ENCODE data around the gene MATN1. TPM values are rescaled to one million over a fixed set of nuclear protein-coding genes. Genes with fewer than 3 reads are reported as not detected.

The MATN1 gene
- total RNA-seq, 1 experiment from 2014 or later: 0.12 TPM

GRCh38 chr1:30763651-30764248 is 40.4 kb upstream of the MATN1 start:
- Histone ChIP-seq H3K27ac (ENCODE audit: low read depth, low read length) (no peak overlapping the region), H2AFZ (ENCODE audit: low read depth, low read length, poor library complexity, severe bottlenecking) (no peak overlapping the region), H3K27me3 (ENCODE audit: insufficient read depth, low read length) (no peaks in the 10 kb centered on the region), H3K9me2 (ENCODE audit: insufficient read depth) (no peaks in the 10 kb centered on the region), H3K9ac (ENCODE audit: low read length) (no peak overlapping the region), H3K4me2 (ENCODE audit: low read length) (no peak overlapping the region), H3K9me3 (ENCODE audit: control insufficient read depth in 1 of 2, insufficient read depth in 1 of 2, low read depth in 1 of 2, low read length in 2 of 2) (no peaks in the 10 kb centered on the region), H3K36me3 (ENCODE audit: control insufficient read depth in 1 of 2, insufficient read depth in 2 of 2, low read length in 2 of 2) (no peaks in the 10 kb centered on the region), H3K79me2 (ENCODE audit: insufficient read depth, low read length) (no peaks in the 10 kb centered on the region), H3K4me3 (replicated peaks in 1 of 2; ENCODE audit: low read depth in 1 of 2, low read length in 2 of 2) (no peak overlapping the region), H3K4me1 (ENCODE audit: control insufficient read depth in 1 of 2, insufficient read depth in 2 of 2, low read length in 2 of 2) (peaks cover 0 to 15% of the 10 kb centered on the region in 2 experiments; a peak in 2 of 4 replicates), H4K20me1 (ENCODE audit: insufficient read depth) (no peaks in the 10 kb centered on the region)
- RAD21 ChIA-PET (ENCODE audit: low non-redundant PET in 1 of 2, low total read pairs in 2 of 2, uncharacterized antibody in 2 of 2, unreplicated experiment in 2 of 2): no interaction called here
- CTCF ChIA-PET: no interaction called here
- ATAC-seq: no peak
- no peak for TF ChIP-seq RAD21 (IDR thresholded peaks at IDR 0.05; ENCODE audit: low read depth)
- no peak for TF ChIP-seq ELF1 (IDR thresholded peaks at IDR 0.05; ENCODE audit: borderline replicate concordance, low read depth)
- no peak for TF ChIP-seq POLR2A (IDR thresholded peaks at IDR 0.05; ENCODE audit: borderline replicate concordance, extremely low read depth, insufficient read depth, insufficient read length)
- no peak for TF ChIP-seq ZNF274 (IDR thresholded peaks at IDR 0.05; ENCODE audit: low read depth, low read length)
- no peak for TF ChIP-seq EZH2phosphoT487 (IDR thresholded peaks at IDR 0.05; ENCODE audit: borderline replicate concordance)
- TF ChIP-seq ZFX (IDR thresholded peaks at IDR 0.05): no peak
- TF ChIP-seq EGR1 (IDR thresholded peaks at IDR 0.05; ENCODE audit: low read depth): no peak
- no peak for TF ChIP-seq JUND (IDR thresholded peaks at IDR 0.05)
- TF ChIP-seq SP1 (IDR thresholded peaks at IDR 0.05; ENCODE audit: low read depth): no peak
- TF ChIP-seq, protein P1, sequence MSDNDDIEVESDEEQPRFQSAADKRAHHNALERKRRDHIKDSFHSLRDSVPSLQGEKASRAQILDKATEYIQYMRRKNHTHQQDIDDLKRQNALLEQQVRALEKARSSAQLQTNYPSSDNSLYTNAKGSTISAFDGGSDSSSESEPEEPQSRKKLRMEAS (IDR thresholded peaks at IDR 0.05): no peak
- TF ChIP-seq CBX3 (IDR thresholded peaks at IDR 0.05; ENCODE audit: low read depth): no peak
- no peak for TF ChIP-seq REST (IDR thresholded peaks at IDR 0.05; ENCODE audit: low read depth)
- no peak for TF ChIP-seq SRF (IDR thresholded peaks at IDR 0.05; ENCODE audit: low read depth)
- POLR2A ChIA-PET: no interaction called here
- no peak for DNase-seq (ENCODE audit: low read depth, low spot score)
- intact Hi-C loops (cut with micrococcal nuclease): no loop called here
- no TSS peak for BruUV-seq (replicated peaks)
